HepG2 (cell line): ENCODE results near the gene CAMK1D. TPM values are rescaled to one million over a fixed set of nuclear protein-coding genes. Genes with fewer than 3 reads are reported as not detected.

Experiments used
- ATAC-seq: fragments of 200-7000 bp; cut with Tn5 transposase; 3 replicates; pipeline ENCODE4 v1.9.1; 2020; ENCODE audit warnings: mild to moderate bottlenecking, moderate library complexity
- BruUV-seq: library from RNA; stranded (reverse); fragments of 400-500 nt; replicated peaks from 2 replicates; lab custom pipeline; 2021; lab: Mats Ljungman, UMichigan
- CTCF ChIA-PET: fragments of 300-600 bp; formaldehyde crosslinking; extraction: SDS; loops from one replicate; lab custom pipeline; 2021; ENCODE audit warnings: low total read pairs, inconsistent platforms, low intra/inter-chr PET ratio; lab: Yijun Ruan, JAX
- POLR2A ChIA-PET: fragments of 350-600 bp; sonication (Branson Sonifier 250); formaldehyde crosslinking; loops from one replicate; lab custom pipeline; 2020; ENCODE audit warnings: antibody characterized with exemption, inconsistent platforms; lab: Yijun Ruan, JAX
- DNase-seq: peaks from one replicate; pipeline ENCODE4 v3.0.0-alpha.2; 2015; ENCODE audit warnings: low spot score
- FAIRE-seq: peaks from 3 replicates; lab custom pipeline; 2011; peaks lifted over from hg19 to GRCh38; lab: Jason Lieb, UNC
- H2AFZ ChIP-seq: one replicate; pipeline ENCODE4 v1.6.1; 2011; ENCODE audit warnings: low read length, inconsistent platforms
- H3K27ac ChIP-seq: fragments of 300-600 bp; 3 replicates; pipeline ENCODE4 v1.8.0; 2011; ENCODE audit warnings: mixed run types, mild to moderate bottlenecking, mixed read lengths, low read length, inconsistent platforms; ENCODE audit not compliant: insufficient read depth; ENCODE audit errors: extremely low read length
- H3K27me3 ChIP-seq, 2 experiments: fragments of 200-600 bp in 1 of 2; 2 replicates in 1 of 2; 3 replicates in 1 of 2; pipeline versions ENCODE4 v1.6.0 to v1.8.0; 2011; ENCODE audit warnings: low read length in 2 of 2, mild to moderate bottlenecking in 2 of 2, moderate library complexity in 2 of 2, inconsistent platforms in 1 of 2; ENCODE audit not compliant: insufficient read depth in 2 of 2, control insufficient read depth in 1 of 2
- H3K36me3 ChIP-seq, 2 experiments: fragments of 200-600 bp in 1 of 2; replicated peaks in 1 of 2; 2 replicates in 1 of 2; 3 replicates in 1 of 2; pipeline versions ENCODE4 v1.5.1 to v1.8.0; 2011; ENCODE audit warnings: low read length in 2 of 2, inconsistent platforms in 1 of 2; ENCODE audit not compliant: insufficient read depth in 2 of 2, control insufficient read depth in 1 of 2
- H3K4me1 ChIP-seq: 2 replicates; pipeline ENCODE4 v1.5.1; 2012; ENCODE audit warnings: low read length, inconsistent platforms; ENCODE audit not compliant: insufficient read depth
- H3K4me2 ChIP-seq: 2 replicates; pipeline ENCODE4 v1.6.0; 2011; ENCODE audit warnings: low read depth, low read length, inconsistent platforms
- H3K4me3 ChIP-seq, 3 experiments: fragments of 200-600 bp in 1 of 3; sonication (generic), shearing (Covaris generic) in 1 of 3; replicated peaks in 1 of 3; 2 replicates each; pipeline ENCODE4 v1.5.1; 2011 to 2016; ENCODE audit warnings: low read length in 3 of 3, inconsistent platforms in 2 of 3, low read depth in 2 of 3, mild to moderate bottlenecking in 2 of 3, control low read depth in 1 of 3, mixed read lengths in 1 of 3; ENCODE audit not compliant: insufficient read depth in 1 of 3
- H3K79me2 ChIP-seq: one replicate; pipeline ENCODE4 v1.6.1; 2011; ENCODE audit warnings: low read length, inconsistent platforms; ENCODE audit not compliant: insufficient read depth
- H3K9ac ChIP-seq: 2 replicates; pipeline ENCODE4 v1.6.0; 2011; ENCODE audit warnings: mild to moderate bottlenecking, low read depth, low read length, inconsistent platforms; ENCODE audit not compliant: insufficient read depth
- H3K9me3 ChIP-seq: 2 replicates; pipeline ENCODE4 v1.5.1; 2012; ENCODE audit warnings: mild to moderate bottlenecking, low read length
- H4K20me1 ChIP-seq: 2 replicates; pipeline ENCODE4 v1.6.0; 2011; ENCODE audit warnings: inconsistent platforms, mild to moderate bottlenecking, low read length, moderate library complexity; ENCODE audit not compliant: insufficient read depth
- CBX1 ChIP-seq: IDR thresholded peaks from one replicate; pipeline ENCODE4 v1.6.1; 2016; ENCODE audit warnings: antibody characterized with exemption, low read depth
- EEA1 ChIP-seq: sonication (generic); formaldehyde crosslinking; IDR thresholded peaks from 2 replicates; pipeline ENCODE4 v1.5.1; 2020; ENCODE audit warnings: mild to moderate bottlenecking, missing genetic modification reagents, borderline replicate concordance
- TIGD3 ChIP-seq: sonication (generic); formaldehyde crosslinking; IDR thresholded peaks from 2 replicates; pipeline ENCODE4 v1.5.1; 2020; ENCODE audit warnings: mild to moderate bottlenecking, missing genetic modification reagents, borderline replicate concordance
- XBP1 ChIP-seq: sonication (generic); formaldehyde crosslinking; IDR thresholded peaks from 2 replicates; pipeline ENCODE4 v1.5.0; 2020; ENCODE audit warnings: missing genetic modification reagents
- ZFP36L1 ChIP-seq: sonication (generic); formaldehyde crosslinking; IDR thresholded peaks from 2 replicates; pipeline ENCODE4 v1.8.0; 2022; ENCODE audit warnings: mild to moderate bottlenecking, missing genetic modification reagents, moderate library complexity
- ZMAT3 ChIP-seq: sonication (generic); formaldehyde crosslinking; conservative IDR thresholded peaks from 2 replicates; pipeline ENCODE4 v1.7.0; 2021; ENCODE audit warnings: missing genetic modification reagents
- ZNF678 ChIP-seq: sonication (generic); formaldehyde crosslinking; IDR thresholded peaks from 2 replicates; pipeline ENCODE4 v1.4.0; 2020; ENCODE audit warnings: mild to moderate bottlenecking, missing genetic modification reagents
- ZNF709 ChIP-seq: sonication (generic); formaldehyde crosslinking; IDR thresholded peaks from 2 replicates; pipeline ENCODE4 v1.5.0; 2020; ENCODE audit warnings: mild to moderate bottlenecking, missing genetic modification reagents
- WGBS: methylation state at CpG from one replicate; pipeline ENCODE4 v1.1.6; 2017; ENCODE audit warnings: low lambda C conversion rate; 5-methylcytosine and 5-hydroxymethylcytosine counted together
- in situ Hi-C: cut with HindIII; loops from 2 replicates; pipeline ENCODE4 v1.10.0; 2017; ENCODE audit warnings: low pct_unique_long_range_greater_than_20kb; ENCODE audit not compliant: extremely low pct_ligation_motif_present
- intact Hi-C: fragments of 100-400 bp; cut with micrococcal nuclease; formaldehyde crosslinking; loops from one replicate; pipeline ENCODE4 v1.10.0; 2022; ENCODE audit not compliant: unreplicated experiment
- polyA plus RNA-seq, 8 experiments: library from polyadenylated mRNA; depleted of rRNA in 3 of 8; stranded (reverse) in 7 of 8; unstranded in 1 of 8; fragments of >200 nt; fragmentation: Illumina TruSeq in 4 of 8; extraction: Trizol in 4 of 8; gene quantifications; 2 replicates each; pipeline versions ENCODE4 v1.2.1 to v1.2.3, GENCODE V29; 2011 to 2016; ENCODE audit warnings: low read depth in 4 of 8, missing spikeins in 1 of 8, mixed read lengths in 1 of 8; ENCODE audit not compliant: insufficient read depth in 1 of 8
- total RNA-seq, 5 experiments: library from RNA; depleted of rRNA; stranded (reverse); fragments of >200 nt; fragmentation: Illumina TruSeq; extraction: Trizol; gene quantifications; 2 replicates each; pipeline ENCODE4 v1.2.3, GENCODE V29; 2016; ENCODE audit warnings: low read depth in 1 of 5
- TF ChIP-seq, protein P1 (sequence below): sonication (generic); formaldehyde crosslinking; IDR thresholded peaks from 2 replicates; pipeline ENCODE4 v1.4.0; 2020; ENCODE audit warnings: missing genetic modification reagents, borderline replicate concordance

CAMK1D gene
- total and polyA plus RNA-seq, 2 of the 13 experiments (the other 11 are each of a cell fraction or from before 2014, with no cell fraction given), result under 0.01 TPM; not detected in 1

GRCh38 chr10:12852687-12853086 is 503.3 kb downstream of the CAMK1D start:
- H3K9me3 ChIP-seq, result no peaks in the 10 kb centered on the region
- H3K9ac ChIP-seq, result no peak overlapping the region
- no peaks in the 10 kb centered on the region for H3K4me1 ChIP-seq
- no peak overlapping the region for H2AFZ ChIP-seq
- ChIA-PET POLR2A (no interaction called here), CTCF (no interaction called here)
- BruUV-seq, result no TSS peak
- ATAC-seq, result no peak
- WGBS, result 0% methylated on average over 2 of the region's 2 CpGs
- no peak overlapping the region for H3K4me3 ChIP-seq
- FAIRE-seq, result no peak
- DNase-seq, result no peak
- no peaks in the 10 kb centered on the region for H3K79me2 ChIP-seq
- peaks cover 0 to 1% of the 10 kb centered on the region in 2 experiments; a peak in 2 of 5 replicates for H3K27me3 ChIP-seq
- H3K27ac ChIP-seq, result no peak overlapping the region
- no peaks in the 10 kb centered on the region for H4K20me1 ChIP-seq
- TF ChIP-seq, protein P1, sequence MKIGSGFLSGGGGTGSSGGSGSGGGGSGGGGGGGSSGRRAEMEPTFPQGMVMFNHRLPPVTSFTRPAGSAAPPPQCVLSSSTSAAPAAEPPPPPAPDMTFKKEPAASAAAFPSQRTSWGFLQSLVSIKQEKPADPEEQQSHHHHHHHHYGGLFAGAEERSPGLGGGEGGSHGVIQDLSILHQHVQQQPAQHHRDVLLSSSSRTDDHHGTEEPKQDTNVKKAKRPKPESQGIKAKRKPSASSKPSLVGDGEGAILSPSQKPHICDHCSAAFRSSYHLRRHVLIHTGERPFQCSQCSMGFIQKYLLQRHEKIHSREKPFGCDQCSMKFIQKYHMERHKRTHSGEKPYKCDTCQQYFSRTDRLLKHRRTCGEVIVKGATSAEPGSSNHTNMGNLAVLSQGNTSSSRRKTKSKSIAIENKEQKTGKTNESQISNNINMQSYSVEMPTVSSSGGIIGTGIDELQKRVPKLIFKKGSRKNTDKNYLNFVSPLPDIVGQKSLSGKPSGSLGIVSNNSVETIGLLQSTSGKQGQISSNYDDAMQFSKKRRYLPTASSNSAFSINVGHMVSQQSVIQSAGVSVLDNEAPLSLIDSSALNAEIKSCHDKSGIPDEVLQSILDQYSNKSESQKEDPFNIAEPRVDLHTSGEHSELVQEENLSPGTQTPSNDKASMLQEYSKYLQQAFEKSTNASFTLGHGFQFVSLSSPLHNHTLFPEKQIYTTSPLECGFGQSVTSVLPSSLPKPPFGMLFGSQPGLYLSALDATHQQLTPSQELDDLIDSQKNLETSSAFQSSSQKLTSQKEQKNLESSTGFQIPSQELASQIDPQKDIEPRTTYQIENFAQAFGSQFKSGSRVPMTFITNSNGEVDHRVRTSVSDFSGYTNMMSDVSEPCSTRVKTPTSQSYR (CRISPR knock-in tag), result no peak
- TF ChIP-seq ZNF709 (CRISPR knock-in tag) (no peak), TIGD3 (no peak), EEA1 (CRISPR knock-in tag) (no peak), ZNF678 (CRISPR knock-in tag) (no peak), XBP1 (CRISPR knock-in tag) (no peak), ZFP36L1 (CRISPR knock-in tag) (no peak), ZMAT3 (CRISPR knock-in tag) (no peak), CBX1 (no peak)
- intact Hi-C loops (no loop called here), in situ Hi-C loops (no loop called here)
- no peak overlapping the region for H3K4me2 ChIP-seq
- H3K36me3 ChIP-seq, result no peaks in the 10 kb centered on the region
